Activated B cell treated with CpG ODN at 0.5 μM for 24 hours (primary cell): ENCODE measurements around the gene KLHL8. TPM values are rescaled to one million over a fixed set of nuclear protein-coding genes. Genes with fewer than 3 reads are reported as not detected.

Experiments
- ATAC-seq: fragments of 200-7000 bp; cut with Tn5 transposase; one replicate; pipeline ENCODE4 v1.10.0; 2021; ENCODE audit warnings: low read depth, mild to moderate bottlenecking, moderate library complexity
- CTCF ChIA-PET: fragments of 350-600 bp; sonication (Branson Sonifier 250); formaldehyde crosslinking; loops from one replicate; lab custom pipeline; 2021; ENCODE audit warnings: antibody characterized with exemption; lab: Charles Lee
- POLR2A ChIA-PET: fragments of 350-600 bp; sonication (Branson Sonifier 250); formaldehyde crosslinking; loops from one replicate; lab custom pipeline; 2021; ENCODE audit warnings: antibody characterized with exemption; lab: Charles Lee
- DNase-seq: peaks from one replicate; pipeline ENCODE4 v3.0.0; 2022
- H3K27ac Mint-ChIP-seq: one replicate; pipeline ENCODE4 v1.8.0; 2020; ENCODE audit warnings: mixed read lengths
- H3K27me3 Mint-ChIP-seq: one replicate; pipeline ENCODE4 v1.8.0; 2021; ENCODE audit warnings: mixed read lengths
- H3K36me3 Mint-ChIP-seq: one replicate; pipeline ENCODE4 v1.8.0; 2021; ENCODE audit warnings: low read depth, mixed read lengths
- H3K4me1 Mint-ChIP-seq: one replicate; pipeline ENCODE4 v1.8.0; 2021; ENCODE audit warnings: mixed read lengths
- H3K4me3 Mint-ChIP-seq: one replicate; pipeline ENCODE4 v1.8.0; 2020; ENCODE audit warnings: mild to moderate bottlenecking, mixed read lengths
- H3K9me3 Mint-ChIP-seq: one replicate; pipeline ENCODE4 v1.8.0; 2020; ENCODE audit warnings: mixed read lengths
- intact Hi-C: fragments of 100-400 bp; cut with micrococcal nuclease; formaldehyde crosslinking; loops from one replicate; pipeline ENCODE4 v1.15.1; 2024
- total RNA-seq: library from RNA; stranded (reverse); gene quantifications from 2 replicates; pipeline ENCODE4 v1.2.3, GENCODE V29; 2022
- TF ChIP-seq, protein P1 (sequence below): fragments of 200-600 bp; IDR thresholded peaks from one replicate; pipeline ENCODE4 v1.8.0; 2022; ENCODE audit warnings: antibody characterized with exemption, mild to moderate bottlenecking

KLHL8 gene
- total RNA-seq, 1 donor from 2014 or later = 12.6 TPM

DNA sequence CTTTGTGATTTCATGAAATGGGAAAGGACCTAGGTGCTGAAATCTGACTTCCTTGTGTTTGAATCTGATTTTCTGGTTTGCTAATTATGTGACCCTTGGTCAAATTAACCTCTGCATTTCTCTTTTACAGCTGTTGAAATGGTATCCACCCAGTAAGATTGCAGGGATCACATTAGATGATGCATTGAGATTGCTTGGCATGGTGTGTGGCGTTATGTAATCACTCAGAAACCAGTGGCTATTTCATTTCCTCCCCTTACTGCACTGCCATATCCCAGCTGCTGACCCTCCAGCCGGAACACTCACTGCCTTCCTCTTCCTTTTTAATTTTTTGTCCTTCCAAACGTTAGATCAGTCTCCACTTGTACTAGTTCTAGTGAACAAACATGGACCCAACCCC, 79.0 kb downstream of the KLHL8 start:
- Mint-ChIP-seq H3K27ac (no peak overlapping the region), H3K4me3 (no peak overlapping the region), H3K9me3 (no peaks in the 10 kb centered on the region), H3K4me1 (peaks cover 5% of the 10 kb centered on the region), H3K36me3 (peaks cover 42% of the 10 kb centered on the region), H3K27me3 (no peaks in the 10 kb centered on the region)
- intact Hi-C loops = no loop called here
- ATAC-seq = no peak
- ChIA-PET POLR2A (no interaction called here), CTCF (no interaction called here)
- DNase-seq = no peak
- TF ChIP-seq, protein P1, sequence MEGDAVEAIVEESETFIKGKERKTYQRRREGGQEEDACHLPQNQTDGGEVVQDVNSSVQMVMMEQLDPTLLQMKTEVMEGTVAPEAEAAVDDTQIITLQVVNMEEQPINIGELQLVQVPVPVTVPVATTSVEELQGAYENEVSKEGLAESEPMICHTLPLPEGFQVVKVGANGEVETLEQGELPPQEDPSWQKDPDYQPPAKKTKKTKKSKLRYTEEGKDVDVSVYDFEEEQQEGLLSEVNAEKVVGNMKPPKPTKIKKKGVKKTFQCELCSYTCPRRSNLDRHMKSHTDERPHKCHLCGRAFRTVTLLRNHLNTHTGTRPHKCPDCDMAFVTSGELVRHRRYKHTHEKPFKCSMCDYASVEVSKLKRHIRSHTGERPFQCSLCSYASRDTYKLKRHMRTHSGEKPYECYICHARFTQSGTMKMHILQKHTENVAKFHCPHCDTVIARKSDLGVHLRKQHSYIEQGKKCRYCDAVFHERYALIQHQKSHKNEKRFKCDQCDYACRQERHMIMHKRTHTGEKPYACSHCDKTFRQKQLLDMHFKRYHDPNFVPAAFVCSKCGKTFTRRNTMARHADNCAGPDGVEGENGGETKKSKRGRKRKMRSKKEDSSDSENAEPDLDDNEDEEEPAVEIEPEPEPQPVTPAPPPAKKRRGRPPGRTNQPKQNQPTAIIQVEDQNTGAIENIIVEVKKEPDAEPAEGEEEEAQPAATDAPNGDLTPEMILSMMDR = no peak

DNA sequence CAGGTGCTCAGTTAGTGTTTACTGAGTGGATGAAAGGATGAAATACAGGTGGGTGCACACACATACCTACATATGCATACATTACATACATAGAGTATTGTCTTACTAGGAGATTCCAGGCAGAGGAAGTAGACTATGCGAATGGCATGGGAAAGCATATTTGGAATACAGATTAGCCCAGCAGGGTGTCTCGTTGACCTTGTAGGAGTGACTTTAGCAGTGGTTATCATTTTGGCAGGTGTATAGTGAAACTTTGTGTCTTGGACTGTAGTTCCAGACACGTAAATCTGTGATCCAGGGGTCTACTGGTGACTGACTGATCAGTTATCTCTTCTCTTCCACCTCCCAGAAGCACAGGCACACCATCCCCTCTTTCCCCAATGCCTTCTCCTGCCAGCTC, 86.3 kb downstream of the KLHL8 start:
- Mint-ChIP-seq H3K27ac (no peak overlapping the region), H3K9me3 (no peaks in the 10 kb centered on the region), H3K36me3 (peaks cover 84% of the 10 kb centered on the region), H3K4me3 (no peak overlapping the region), H3K4me1 (peaks cover 3% of the 10 kb centered on the region), H3K27me3 (no peaks in the 10 kb centered on the region)
- POLR2A ChIA-PET = no interaction called here
- no peak for ATAC-seq
- TF ChIP-seq, protein P1 = no peak
- intact Hi-C loops = no loop called here
- no peak for DNase-seq
- CTCF ChIA-PET = interaction anchor here (1.3 kb wide), 1 partner anchor 212 kb away, joined by 6 read pairs; no protein-coding TSS in a partner anchor

DNA sequence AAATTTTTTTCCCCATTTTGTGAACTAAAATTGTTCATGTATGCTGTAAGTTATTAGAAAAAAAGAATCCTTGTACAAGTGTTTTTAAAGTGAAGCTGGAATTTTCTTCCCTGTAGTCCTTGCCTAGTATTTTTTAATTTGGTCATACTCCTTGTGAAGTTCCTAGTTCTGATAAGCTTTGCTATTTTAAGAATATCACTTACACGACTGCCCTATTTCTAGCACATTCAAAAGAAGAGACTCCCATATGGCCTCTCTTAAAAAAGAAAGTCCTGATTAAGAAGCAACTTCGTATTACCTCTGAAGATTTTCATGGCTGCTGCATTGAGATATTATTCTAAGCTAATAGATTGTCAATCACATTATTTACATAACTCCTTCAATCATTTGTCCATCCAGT, 87.2 kb downstream of the KLHL8 start:
- no peak for ATAC-seq
- no peak for DNase-seq
- Mint-ChIP-seq H3K27ac (no peak overlapping the region), H3K27me3 (no peaks in the 10 kb centered on the region), H3K9me3 (no peaks in the 10 kb centered on the region), H3K4me3 (no peak overlapping the region), H3K36me3 (peaks cover 92% of the 10 kb centered on the region), H3K4me1 (peaks cover 3% of the 10 kb centered on the region)
- ChIA-PET POLR2A (no interaction called here), CTCF (interaction anchor here (1.4 kb wide), 1 partner anchor 211 kb away, joined by 4 read pairs; no protein-coding TSS in a partner anchor)
- TF ChIP-seq, protein P1 = no peak
- intact Hi-C loops = no loop called here

DNA sequence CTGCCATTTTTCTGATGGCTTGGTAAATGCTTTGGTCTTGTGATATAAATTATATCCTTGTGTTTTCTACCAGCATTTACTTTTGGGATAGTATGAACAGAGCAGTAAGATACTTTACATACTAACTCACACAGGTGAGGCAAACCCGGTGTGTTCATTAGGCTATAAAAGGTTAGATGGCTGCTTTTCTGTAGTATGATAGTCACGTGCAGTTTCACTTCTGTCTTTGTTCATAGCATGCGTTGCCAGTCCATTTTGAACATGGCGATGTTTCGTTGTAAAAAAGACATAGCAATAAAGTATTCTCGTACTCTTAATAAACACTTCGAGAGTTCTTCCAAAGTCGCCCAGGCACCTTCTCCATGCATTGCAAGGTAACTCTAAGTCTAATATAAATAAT, 88.4 kb downstream of the KLHL8 start:
- peaks cover 3% of the 10 kb centered on the region for H3K4me1 Mint-ChIP-seq
- DNase-seq = no peak
- no peaks in the 10 kb centered on the region for H3K9me3 Mint-ChIP-seq
- no peaks in the 10 kb centered on the region for H3K27me3 Mint-ChIP-seq
- H3K4me3 Mint-ChIP-seq = no peak overlapping the region
- no peak for ATAC-seq
- intact Hi-C loops = no loop called here
- H3K36me3 Mint-ChIP-seq = peaks cover 93% of the 10 kb centered on the region
- H3K27ac Mint-ChIP-seq = no peak overlapping the region
- ChIA-PET POLR2A (no interaction called here), CTCF (interaction anchor here (1.4 kb wide), 1 partner anchor 210 kb away, joined by 4 read pairs; no protein-coding TSS in a partner anchor)
- TF ChIP-seq, protein P1 = no peak

DNA sequence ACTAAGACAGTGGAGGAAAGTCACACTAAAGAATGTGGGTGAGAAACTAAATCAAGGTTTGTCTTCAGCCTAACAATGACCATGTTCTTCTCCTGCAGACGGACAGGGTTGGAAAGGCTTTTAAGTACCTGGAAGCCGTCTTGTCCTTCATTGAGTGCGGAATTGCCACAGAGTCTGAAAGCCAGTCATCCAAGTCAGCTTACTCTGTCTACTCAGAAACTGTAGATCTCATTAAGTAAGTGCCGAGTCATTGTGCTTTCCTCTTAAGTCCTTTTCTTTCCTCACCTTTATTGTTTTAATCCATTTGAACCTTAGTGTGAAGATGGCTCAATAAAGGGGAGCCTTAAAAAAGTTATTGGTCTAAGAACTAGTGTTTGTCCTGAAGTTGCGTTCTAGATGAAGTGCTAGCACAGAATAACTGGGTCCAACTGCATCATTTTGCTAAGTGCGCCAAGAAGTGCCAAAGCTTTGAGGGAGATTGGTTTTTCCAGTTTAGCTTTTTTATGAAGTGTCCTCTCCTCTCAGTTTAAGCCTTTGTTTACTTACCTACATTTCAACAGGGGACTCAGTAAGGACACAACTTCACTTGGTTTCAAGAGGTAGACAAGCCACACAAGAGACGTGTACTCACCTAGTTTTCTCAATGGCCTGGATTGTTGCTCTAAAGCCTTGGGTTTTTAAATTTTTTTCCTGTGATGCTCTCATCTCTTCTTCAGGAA, 89.3 kb downstream of the KLHL8 start:
- intact Hi-C loops = no loop called here
- H3K27me3 Mint-ChIP-seq = no peaks in the 10 kb centered on the region
- H3K36me3 Mint-ChIP-seq = peaks cover 94% of the 10 kb centered on the region
- H3K4me3 Mint-ChIP-seq = no peak overlapping the region
- peaks cover 3% of the 10 kb centered on the region for H3K4me1 Mint-ChIP-seq
- CTCF ChIA-PET = no interaction called here
- no peaks in the 10 kb centered on the region for H3K9me3 Mint-ChIP-seq
- TF ChIP-seq, protein P1 = no peak
- POLR2A ChIA-PET = no interaction called here
- no peak for DNase-seq
- ATAC-seq = no peak
- H3K27ac Mint-ChIP-seq = no peak overlapping the region
